HG03159 (cell line): ENCODE measurements around the gene FHAD1.

Experiments
- ATAC-seq: cut with Tn5 transposase; IDR thresholded peaks from one replicate; pipeline ENCODE4 v1.9.1; 2021; ENCODE audit warnings: mild to moderate bottlenecking, moderate library complexity; ENCODE audit not compliant: unreplicated experiment

Gene FHAD1

DNA sequence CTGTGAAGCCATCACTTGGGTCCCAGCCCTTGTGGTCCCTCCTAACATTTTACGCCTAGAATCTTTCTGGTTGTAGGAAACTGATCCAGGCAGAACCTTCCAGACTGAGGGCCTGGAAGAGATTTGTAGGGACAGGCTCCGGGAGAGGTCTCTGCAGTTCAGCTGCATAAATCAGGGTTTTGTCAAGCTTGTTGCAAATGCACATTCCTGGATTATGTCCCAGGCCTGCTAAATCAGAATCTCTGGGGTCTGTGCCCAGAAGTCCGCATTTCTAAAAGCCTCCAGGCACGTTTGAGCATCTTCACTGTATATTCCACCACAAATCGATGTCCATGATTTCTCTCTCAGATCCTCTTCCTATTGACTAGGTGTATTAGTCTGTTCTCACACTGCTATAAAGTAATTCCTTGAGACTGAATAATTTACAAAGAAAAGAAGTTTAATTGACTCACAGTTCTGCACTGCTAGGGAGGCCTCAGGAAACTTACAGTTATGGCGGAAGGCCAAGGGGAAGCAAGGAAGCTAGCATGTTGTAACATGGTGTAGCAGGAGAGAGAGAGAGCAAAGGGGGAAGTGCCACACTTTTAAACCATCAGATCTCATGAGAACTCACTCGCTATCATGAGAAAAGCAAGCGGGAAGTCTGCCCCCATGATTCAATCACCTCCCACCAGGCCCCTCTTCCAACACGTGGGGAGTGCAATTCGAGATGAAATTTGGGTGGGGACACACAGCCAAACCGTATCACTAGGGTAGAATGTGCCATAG, 1.2 kb upstream of the FHAD1 start:
- no peak for ATAC-seq

DNA sequence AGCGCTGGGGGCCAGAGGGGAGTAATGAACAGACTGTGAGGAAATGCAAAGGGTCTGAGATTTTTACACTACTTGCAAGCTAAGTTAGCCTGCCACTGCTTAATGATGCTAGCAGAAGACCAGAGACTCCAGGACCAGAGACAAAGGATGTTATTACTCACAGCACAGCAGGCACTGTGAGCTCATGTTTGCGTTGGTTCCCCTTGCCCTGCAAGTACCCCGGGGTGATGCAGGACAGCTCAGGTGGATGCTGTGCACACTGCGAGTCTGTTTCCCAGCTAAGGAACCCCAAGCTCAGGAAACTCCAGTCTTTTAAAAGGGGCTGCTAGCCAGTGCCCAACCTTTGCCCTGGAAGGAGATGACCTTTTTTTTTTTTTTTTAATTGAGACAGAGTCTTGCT, 1.2 kb downstream of the FHAD1 start:
- no peak for ATAC-seq

DNA sequence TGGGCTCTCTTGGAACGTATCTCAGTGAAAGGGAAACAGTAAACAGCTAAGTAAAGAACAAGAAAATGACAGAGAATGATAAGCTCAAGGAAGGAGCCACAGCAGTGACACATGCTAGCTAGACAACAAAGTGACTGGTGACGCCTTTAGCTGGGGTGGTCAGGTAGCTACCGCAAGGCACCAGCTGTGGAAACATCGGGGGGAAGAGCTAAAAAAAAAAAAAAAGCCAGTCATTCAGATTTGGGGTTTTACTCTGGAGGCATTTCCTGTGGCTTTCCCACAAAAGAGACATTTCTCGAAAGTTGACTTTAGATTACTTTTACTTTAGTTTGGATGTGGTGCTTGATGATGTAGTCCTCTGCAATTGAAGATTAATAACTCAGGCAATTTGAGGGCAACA, 2.1 kb downstream of the FHAD1 start:
- no peak for ATAC-seq

- no peak for ATAC-seq
Observed at GRCh38 chr1:15251857-15252835, 5.1 kb downstream of the FHAD1 start.

DNA sequence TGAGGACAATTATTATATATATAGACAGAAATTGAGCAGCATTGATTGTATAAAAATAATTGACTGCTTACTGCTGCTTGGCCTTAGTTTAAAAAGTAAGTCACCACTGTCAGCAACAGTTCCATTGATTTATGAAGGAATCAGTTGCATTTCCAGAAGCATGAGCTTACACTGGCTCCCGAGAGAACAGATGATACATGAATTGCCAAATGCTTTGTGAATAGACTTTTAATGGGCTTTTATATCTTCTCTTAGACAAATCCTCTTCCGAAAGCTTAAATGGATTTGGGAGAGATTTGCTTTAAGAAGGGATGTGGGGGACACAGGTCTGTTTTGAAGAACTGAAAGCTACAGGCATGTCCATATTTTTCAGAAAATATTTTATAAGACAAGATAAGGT, 7.5 kb downstream of the FHAD1 start:
- ATAC-seq: no peak

GRCh38 chr1:15255582-15256149, 8.6 kb downstream of the FHAD1 start:
- no peak for ATAC-seq

DNA sequence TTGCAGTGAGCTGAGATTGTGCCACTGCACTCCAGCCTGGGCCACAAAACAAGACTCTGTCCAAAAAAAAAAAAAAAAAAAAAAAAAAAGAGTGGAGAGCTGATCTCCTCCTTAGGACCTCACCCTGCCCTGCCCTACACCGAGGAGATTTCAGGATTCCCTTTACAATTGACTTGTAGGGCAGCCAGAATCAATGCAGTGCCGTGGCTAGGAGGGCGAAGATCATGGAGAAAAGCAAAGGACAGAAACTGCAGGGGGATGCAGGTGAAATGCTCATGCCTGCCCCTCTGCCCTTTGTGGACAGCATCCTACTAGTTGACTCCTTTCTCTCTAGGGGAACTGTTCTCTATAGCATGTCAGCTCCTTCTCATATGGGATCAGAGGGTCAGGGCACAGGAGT, 9.6 kb downstream of the FHAD1 start:
- ATAC-seq: no peak

DNA sequence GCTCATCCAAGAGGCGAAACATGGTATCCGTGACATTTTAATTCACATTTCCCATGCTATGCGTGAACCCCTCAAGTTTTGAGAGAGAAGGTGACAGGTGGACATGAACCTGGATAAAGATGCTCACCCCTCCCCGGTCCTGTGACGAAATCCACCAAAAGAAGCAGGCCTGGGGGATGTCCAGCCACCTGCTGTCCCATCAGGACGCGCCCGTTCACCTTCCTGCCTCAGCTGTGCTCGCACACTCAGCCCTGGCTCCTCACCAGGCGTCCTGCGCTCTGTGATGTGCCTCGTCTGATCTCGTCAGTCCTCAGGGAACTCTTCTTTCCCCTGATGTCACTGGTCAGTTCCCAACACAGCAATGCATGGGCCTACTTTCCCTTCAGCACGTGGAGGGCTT, 10.3 kb downstream of the FHAD1 start:
- no peak for ATAC-seq

GRCh38 chr1:15258833-15259621, 12.0 kb downstream of the FHAD1 start:
- no peak for ATAC-seq

- no peak for ATAC-seq
Observed at GRCh38 chr1:15259622-15260007, 12.6 kb downstream of the FHAD1 start.

- ATAC-seq: no peak
Observed at GRCh38 chr1:15260418-15261154, 13.6 kb downstream of the FHAD1 start.

- ATAC-seq: no peak
Observed at GRCh38 chr1:15261155-15262002, 14.4 kb downstream of the FHAD1 start.

DNA sequence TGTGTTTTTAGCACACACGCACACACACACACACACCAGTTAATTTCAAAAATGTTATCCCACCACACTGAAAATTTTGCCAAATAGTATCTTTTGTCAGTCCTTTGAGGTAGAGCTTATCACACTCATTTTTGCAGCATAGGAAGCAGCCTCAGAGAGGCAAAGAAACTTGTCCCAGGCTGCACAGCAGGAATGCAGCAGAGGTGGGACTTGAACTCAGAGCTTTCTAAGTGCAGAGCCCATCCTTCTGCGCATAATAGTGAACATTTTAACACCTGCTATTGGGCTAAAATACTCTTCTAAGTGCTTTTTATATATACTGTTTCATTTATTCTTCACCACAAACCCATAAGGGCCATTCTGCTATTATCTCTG, 15.0 kb downstream of the FHAD1 start:
- no peak for ATAC-seq

DNA sequence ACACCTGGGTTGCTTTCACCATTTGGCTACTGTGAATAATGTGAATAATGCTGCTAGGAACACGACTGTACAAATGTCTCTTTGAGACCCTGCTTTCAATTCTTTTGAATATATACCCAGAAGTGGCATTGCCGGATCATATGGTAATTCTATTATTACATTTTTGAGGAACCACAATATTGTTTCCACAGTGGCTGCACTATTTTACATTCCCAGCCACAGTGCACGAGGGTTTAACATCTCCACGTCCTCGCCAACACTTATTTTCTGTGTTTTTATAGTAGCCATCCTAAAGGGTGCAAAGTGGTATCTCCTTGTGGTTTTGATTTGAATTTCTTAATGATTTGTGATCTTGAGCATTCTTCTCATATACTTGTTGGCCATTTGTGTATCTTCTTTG, 15.7 kb downstream of the FHAD1 start:
- ATAC-seq: no peak

DNA sequence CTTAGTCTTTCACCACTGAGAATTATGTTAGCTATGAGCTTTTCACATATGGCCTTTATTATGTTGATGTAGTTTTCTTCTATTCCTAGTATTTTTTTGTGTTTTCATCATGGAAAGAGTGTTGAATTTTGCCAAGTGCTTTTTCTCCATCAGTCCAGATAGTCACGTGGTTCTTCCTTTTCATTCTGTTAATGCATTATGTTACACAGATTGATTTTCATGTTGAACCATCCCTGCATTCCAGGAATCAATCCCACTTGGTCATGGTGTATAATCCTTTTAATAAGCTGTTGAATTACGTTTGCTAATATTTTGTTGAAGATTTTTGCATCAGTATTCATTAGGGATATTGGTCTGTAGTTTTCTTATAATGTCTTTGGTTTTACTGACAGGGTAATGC, 17.7 kb downstream of the FHAD1 start:
- ATAC-seq: no peak

DNA sequence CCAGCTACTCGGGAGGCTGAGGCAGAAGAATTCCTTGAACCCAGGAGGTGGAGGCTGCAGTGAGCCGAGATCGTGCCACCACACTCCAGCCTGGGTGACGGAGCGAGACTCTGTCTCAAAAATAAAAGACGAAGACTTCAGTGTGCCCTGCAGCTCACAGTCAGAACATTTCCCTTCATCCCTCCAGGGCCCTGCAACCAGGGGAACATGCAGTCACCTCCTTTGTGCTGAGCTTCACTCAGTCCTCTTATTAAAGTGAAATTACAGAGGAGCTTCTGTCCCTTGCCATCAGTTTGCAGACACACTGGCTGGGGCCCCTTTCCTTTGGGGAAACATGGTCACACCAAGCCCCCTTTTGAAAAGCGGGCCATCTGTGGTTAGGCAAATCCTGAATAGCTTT, 24.2 kb downstream of the FHAD1 start:
- ATAC-seq: no peak

DNA sequence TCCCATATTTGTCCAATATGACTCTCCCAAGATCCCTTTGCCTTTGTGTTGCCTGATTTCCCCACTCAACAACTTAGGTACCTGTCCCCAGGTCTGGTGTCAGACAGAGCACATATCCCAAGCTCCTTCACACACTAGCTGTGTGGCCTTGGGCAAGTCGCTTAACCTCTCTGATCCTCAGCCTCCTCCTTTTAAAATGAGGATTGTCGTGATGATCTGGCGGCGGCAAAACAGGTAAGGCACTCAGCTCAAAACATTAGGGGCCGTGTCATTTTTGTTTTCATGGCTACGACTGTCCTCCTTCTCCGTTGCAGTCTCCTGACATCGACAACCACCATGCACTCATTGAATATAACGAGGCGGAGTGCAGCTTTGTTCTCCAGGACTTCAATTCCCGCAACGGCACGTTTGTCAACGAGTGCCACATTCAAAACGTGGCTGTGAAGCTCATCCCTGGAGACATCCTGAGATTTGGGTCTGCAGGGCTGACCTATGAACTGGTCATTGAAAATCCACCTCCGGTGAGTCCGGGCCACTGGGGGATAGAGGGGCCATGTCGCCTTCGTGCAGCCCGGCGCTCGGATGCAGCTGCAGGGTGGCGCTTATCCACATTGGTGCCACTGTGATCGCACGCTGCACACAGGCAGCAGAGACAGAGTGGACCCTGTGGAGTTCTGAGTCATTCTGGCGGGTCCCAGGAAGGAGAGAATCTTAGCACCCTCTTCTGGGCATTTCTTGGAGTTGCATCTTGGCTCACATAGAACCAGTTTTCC, 25.2 kb downstream of the FHAD1 start:
- ATAC-seq: no peak

GRCh38 chr1:15272782-15273127, 25.7 kb downstream of the FHAD1 start:
- ATAC-seq: no peak

GRCh38 chr1:15273274-15273673, 26.3 kb downstream of the FHAD1 start:
- no peak for ATAC-seq
